Measurements from ENCODE around the gene ATL3.

DNA sequence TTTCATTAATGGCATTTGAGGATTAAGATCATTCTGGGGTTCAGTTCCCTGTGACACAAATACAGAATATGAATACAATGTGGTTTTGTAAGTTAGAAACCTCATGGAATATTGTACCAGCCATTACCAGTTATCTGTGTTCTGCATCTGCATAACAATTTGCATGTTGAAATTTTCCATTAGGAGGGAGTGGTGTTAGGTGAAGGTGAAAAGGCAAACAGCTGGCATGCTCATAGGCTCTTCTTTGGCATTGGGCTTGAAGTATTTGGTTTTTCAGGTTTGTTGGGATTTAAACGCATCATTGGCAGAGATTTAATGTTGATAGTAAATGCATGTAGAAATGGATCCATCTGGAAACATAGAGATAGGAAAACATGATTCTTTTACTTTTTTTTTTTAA is 28.7 kb upstream of the ATL3 start:
- TF ChIP-seq CTCF (IDR thresholded peaks at IDR 0.05): no peak
- TF ChIP-seq EZH2 (IDR thresholded peaks at IDR 0.05; ENCODE audit: borderline replicate concordance, insufficient read depth, low read depth, low read length, poor library complexity, severe bottlenecking): no peak
